ENCODE data around the gene SLC4A3. TPM values are rescaled to one million over a fixed set of nuclear protein-coding genes. Genes with fewer than 3 reads are reported as not detected.

Gene SLC4A3
- total RNA-seq, 1 experiment from 2014 or later: 23.0 TPM

GRCh38 chr2:219597552-219598307 is 29.7 kb upstream of the SLC4A3 start, which contains the start of gene STK11IP (continued):
- TF ChIP-seq RAD21 (IDR thresholded peaks at IDR 0.05; ENCODE audit: low read depth): no peak
- peak; percentile 97 for TF ChIP-seq POLR2AphosphoS5 (IDR thresholded peaks at IDR 0.05; ENCODE audit: low read depth, low read length)
- no peak for TF ChIP-seq ATF3 (IDR thresholded peaks at IDR 0.05)
- TF ChIP-seq JUND (IDR thresholded peaks at IDR 0.05): no peak
- peak; percentile 72; the same call in 1 of the 2 replicates for TF ChIP-seq SIN3A (IDR thresholded peaks at IDR 0.05; ENCODE audit: low read depth)
- peak; percentile 13 for TF ChIP-seq TCF7L2 (IDR thresholded peaks at IDR 0.05; ENCODE audit: borderline replicate concordance, extremely low read depth, insufficient read depth, insufficient read length)
- no peak for TF ChIP-seq REST (IDR thresholded peaks at IDR 0.05; ENCODE audit: low read depth)
- peak; percentile 87 for TF ChIP-seq MAX (IDR thresholded peaks at IDR 0.05)
- no peak; the same call in 1 of the 2 replicates for TF ChIP-seq CBX3 (IDR thresholded peaks at IDR 0.05; ENCODE audit: low read depth)
- no peak for TF ChIP-seq ZNF274 (IDR thresholded peaks at IDR 0.05; ENCODE audit: low read depth, low read length)
- peak; percentile 85 for TF ChIP-seq SRF (IDR thresholded peaks at IDR 0.05; ENCODE audit: low read depth)
- no peak for TF ChIP-seq CEBPB (IDR thresholded peaks at IDR 0.05; ENCODE audit: low read depth)

All from HCT116 (cell line).